GM18867 (cell line): ENCODE measurements around the gene FAM171A1.
"Not testable (repeated sequence)": the region's sequence is repeated elsewhere in the genome, so short reads cannot be mapped to it uniquely, and the experiment has no call there.

Experiments used
- ATAC-seq: cut with Tn5 transposase; IDR thresholded peaks from one replicate; pipeline ENCODE4 v1.9.1; 2021; ENCODE audit warnings: mild to moderate bottlenecking, moderate library complexity; ENCODE audit not compliant: unreplicated experiment

The FAM171A1 gene

DNA sequence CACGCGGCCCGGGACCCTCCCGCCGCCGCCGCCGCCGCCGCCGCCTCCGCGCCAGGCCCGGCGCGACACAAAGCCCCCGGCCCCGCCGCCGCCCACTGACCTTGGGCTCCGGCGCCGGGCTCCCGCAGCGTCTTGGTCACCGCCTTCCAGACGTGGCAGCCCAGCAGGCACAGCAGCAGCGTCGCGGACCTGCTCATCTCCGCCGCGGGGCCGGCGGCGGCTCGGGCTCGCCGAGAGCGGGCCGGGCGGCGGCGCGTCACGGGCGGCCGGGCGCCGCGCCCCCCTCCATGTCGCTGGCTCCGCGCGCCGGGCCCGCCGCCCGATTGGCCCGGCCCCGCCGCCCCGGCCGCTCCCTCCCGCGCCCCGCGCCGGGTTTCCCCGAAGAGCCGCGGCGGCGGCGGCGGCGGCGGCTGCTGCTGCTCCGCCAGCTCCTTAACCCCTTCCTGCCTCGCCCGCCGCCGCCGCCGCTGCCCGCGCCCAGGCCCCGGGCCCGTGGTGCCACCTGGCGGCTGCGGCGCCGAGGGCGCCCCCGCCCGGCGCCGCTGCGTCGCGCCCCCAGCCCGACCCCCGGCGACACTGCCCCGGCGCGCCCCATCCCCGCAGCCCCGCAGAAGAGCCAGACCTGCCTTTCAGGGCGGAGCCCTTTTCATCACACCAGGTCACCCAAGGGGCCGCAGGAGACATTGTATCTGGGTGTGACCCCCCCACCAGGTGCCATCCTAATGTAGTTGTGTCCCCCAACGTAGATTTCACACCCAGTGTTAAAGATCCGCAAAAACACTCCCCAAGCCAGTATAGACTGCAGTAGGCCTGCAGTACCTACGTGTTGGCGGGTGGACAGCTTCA, at the start of gene FAM171A1:
FAM171A1 (minus strand) TSS at position 434 of the 846 bp plus-strand sequence; CDS start at position 197, 237 bp downstream.
- peak; percentile 57 for ATAC-seq

DNA sequence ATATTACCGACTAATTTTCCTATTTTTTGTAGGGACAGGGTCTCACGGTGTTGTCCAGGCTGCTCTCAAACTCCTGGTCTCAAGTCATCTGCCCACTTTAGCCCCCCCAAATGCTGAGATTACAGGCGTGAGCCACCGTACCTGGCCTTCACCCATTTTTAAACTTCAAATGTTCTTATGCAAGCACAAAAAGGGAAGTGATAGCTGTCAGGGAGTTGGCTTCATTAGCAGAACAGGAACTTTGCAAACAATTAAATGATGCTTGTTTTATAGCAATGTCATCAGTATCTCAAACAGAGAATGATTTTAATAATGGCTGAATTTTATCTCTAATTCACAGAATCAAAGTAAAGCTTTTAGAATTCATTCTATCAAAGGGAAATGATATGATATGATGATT, 49.8 kb upstream of the FAM171A1 start:
- no peak for ATAC-seq

DNA sequence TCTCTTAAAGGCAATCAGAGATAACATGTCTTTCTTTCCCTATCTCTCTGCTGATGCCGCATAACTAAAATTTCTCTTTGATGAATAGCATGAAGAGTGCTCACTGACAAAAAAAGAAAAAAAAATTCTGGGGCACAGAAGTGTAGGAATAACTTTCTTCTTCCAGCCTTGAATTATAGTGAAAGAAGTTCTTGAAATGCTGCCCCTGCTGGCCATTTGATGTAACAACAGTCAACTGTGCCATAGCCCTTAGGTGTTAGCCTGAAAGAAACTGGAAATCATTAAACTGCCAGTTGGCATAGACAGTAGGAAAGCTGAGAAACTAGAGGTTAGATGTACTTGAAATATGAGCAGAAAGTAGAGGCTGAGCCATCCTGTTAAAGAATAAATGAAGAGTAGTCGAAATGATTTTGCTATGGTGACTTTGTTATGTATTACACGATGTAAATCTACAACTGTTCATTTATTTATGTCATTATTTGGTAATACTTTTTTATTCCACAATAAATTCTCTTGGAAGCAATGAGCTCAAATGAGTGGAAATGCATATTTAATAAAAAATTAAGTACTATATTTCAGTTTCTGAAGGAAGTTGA, 48.3 kb upstream of the FAM171A1 start:
- ATAC-seq = peak; percentile 62

DNA sequence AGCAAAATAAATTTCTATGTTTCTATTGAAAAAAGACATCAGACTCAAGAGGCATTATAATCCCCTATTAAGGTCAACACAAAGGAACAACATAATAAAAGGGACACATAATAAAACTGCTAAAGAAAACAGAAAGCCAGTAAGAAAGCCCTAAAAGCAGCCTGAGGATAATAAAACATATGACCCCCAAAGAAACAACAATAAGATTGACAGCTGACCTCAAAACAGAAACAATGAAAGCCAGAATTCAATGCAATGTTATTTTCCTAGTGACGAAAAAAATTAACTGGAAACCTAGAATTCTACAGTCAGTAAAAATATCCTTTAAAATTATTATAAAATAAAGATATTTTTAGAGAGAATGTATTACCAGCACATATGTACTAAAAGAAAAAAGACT, 44.9 kb upstream of the FAM171A1 start:
- no peak for ATAC-seq

DNA sequence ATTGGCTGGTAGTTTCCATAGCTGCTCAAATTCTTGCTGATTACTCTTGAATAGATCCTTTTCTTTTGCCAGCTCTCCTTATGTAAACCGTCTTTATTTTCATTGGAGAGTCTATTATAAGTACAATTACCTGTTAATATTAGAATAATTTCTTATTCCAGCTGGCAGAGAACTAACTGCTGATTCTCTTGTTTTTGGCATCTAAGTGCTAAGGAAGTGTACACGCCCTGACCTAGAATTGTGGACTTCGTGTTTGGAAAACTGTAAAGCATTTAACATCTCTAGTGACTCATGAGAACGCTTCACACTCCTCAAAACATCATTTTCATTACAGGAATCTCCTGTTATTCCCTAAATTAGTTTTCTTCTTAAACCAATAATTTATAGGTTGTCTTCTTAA, 39.9 kb upstream of the FAM171A1 start:
- no peak for ATAC-seq

DNA sequence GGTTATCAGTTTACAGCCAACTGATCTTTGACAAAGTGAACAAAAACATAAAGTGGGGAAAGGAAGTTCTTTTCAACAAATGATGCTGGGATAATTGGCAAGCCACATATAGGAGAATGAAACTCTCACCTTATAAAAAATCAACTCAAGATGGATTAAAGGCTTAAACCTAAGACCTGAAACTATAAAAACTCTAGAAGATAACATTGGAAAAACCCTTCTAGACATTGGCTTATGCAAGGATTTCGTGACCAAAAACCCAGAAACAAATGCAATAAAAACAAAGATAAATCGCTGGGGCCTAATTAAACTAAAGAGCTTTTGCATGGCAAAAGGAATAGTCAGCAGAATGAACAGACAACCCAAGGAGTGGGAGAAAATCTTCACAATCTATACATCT, 38.3 kb upstream of the FAM171A1 start:
- ATAC-seq = not testable (repeated sequence)

DNA sequence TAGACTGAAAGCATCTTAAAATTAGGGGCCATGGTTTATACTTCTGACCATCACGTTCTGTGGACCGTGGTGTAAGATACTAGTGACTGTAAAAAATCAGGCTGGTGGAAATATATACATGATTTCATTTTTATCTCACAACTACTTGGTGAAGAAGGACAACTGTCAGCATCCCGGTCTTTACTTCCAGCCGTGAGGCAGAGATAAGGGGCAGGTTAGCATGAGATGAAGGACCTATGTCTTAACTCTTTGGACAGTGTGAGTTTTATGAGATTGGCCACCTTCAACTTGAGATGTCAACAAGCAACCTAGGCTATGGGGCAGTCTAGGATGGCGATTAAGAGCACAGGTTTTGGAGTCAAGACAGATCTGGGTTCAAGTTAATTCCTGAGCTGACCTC, 37.5 kb upstream of the FAM171A1 start:
- no peak for ATAC-seq

DNA sequence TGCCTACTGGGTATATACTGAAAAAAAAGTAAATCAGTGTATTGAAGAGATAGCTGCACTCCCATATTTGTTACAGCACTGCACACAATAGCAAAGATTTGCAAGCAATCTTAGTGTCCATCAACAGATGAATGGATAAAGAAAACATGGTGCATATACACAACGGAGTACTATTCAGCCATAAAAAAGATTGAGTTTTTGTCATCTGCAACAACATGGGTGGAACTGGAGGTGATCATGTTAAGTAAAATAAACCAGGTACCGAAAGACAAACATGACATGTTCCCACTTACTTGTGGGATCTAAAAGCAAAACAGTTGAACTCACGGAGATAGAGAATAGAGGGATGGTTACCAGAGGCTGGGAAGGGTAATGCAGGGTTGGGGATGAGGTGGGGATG, 34.2 kb upstream of the FAM171A1 start:
- no peak for ATAC-seq

DNA sequence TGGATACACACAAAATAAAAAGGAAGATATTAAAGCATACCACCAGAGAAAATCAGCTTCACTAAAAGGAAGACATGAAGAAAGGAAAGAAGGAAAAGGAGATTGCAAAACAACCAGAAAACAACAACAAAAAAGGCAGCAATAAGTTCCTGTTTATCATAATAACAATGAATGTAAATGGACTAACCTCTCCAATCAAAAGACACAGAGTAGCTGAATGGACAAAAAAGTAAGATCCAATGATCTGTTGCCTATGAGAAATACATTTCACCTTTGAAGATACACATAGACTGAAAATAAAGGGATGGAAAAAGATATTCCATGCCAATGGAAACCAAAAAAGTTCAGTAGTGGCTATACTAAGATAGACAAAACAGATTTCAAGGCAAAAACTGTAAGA, 30.3 kb upstream of the FAM171A1 start:
- no peak for ATAC-seq

DNA sequence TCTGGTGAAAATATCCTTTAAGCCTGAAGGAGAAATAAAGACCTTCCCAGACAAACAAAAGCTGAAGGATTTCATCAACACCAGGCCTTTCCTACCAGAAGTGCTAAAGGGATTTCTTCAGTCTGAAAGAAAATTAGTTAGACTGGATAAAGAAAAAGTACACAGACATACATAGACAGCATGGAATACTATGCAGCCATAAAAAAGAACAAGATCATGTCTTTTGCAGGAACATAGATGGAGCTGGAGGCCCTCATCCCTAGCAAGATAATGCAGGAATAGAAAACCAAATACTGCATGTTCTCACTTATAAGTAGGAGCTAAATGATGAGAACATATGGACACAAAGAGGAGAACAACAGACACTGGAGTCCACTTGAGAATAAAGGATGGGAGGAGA, 29.4 kb upstream of the FAM171A1 start:
- ATAC-seq = not testable (repeated sequence)

DNA sequence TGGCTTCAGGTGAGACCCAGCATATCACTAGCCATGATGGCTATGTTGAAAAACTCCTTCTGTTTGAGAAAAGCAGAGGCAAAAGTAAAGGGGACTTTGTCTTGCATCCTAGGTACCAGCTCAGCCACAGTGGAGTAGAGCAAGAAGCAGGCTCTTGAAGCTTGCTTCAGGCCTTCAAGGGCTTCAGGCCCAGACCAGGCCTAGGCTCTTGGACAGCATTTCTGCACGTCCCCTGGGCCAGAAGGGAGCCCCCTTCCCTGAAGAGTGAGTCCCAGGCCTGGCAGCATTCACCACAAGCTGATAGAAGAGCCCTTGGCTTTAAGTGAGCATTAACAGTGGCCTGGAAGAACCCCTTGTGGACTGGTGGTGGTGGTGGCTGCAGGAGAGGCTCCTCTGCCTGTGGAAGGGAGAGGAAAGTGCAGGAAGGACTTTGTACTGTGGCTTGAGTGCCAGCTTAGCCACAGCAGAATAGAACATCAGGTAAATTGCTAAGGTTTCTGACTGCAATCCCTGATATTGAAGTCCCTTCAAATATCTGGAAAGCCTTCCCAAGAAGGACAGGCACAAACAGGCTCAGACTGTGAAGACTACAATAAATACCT, 28.1 kb upstream of the FAM171A1 start:
- ATAC-seq = no peak

DNA sequence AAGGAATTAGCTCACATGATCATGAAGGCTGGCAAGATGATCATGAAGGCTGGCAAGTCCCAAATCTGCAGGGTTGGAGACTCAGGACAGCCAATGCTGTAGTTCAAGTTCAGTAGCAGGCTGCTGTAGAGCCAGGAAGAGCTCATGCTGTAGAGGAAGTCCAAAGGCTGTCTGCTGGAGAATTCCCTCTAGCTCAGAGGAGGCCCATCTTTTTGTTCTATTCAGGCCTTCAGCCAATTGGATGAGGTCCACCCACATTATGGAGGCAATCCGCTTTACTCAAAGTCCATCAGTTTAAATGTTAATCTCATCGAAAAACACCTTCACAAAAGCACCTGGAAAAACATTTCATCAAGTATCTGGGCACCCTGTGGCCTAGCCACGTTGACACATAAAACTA, 24.8 kb upstream of the FAM171A1 start:
- ATAC-seq = no peak

DNA sequence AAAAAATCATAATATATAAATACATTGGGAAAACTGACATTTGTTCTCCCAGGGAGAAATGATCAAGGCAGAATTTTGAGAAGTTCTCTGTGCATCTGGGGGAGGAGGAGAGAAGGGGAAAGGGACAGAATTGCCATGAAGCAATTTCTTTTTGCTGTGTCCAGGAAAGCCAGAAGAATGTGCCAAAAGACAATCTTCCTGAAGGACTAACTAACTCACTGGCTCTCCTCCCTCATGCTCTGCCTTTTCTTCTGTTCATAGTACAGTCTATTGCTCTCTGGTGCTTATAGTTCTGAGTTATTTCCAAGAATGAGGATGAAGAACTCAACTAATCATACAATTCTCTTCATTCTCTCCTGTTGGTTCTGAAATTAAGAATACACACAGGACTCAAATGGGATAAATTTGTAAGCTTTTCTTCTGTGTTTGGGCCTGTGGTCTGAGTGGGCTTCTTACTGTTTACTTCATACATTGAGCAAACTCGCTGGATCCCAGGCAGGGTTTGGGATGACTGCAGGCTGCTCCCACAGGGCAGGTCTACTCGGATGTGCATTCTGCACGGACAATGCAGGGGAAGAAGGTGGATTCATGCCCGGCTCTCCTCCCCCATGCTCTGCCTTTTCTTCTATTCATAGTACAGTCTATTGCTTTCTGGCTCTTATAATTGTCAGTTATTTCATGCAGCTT, 22.2 kb upstream of the FAM171A1 start:
- no peak for ATAC-seq

DNA sequence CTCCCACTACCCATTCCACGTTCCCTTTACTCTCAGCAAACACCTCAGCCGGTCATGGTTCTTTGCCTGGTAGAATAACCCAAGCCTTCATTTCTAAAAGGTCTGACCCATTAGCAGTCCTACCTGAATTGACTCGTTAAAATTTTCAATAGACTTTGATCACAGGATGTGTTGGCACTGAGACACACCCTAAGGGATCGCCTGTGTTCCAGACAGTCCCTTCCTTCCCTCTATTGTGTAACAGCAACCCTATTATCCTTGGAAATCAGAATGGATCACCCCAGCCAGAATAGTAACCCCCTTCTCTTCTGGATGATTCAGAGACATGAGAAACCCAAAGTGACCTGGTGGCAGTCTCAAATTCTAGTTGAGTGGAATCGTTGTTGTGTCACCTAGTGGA, 20.4 kb upstream of the FAM171A1 start:
- ATAC-seq = no peak

DNA sequence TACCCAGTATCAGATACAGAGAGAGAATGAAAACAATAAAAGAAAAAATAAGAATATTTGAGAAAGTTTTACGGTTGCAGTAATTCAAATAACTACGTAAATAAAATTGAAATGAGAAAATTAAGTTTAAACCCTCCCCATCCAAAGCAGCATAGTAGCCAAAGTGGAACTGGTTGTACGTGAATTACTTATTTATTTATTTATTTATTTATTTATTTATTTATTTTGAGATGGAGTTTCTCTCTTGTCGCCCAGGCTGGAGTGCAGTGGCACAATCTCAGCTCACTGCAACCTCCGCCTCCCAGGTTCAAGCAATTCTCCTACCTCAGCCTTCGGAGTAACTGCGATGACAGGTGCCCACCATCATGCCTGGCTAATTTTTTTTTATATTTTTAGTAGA, 17.1 kb upstream of the FAM171A1 start:
- ATAC-seq = not testable (repeated sequence)

DNA sequence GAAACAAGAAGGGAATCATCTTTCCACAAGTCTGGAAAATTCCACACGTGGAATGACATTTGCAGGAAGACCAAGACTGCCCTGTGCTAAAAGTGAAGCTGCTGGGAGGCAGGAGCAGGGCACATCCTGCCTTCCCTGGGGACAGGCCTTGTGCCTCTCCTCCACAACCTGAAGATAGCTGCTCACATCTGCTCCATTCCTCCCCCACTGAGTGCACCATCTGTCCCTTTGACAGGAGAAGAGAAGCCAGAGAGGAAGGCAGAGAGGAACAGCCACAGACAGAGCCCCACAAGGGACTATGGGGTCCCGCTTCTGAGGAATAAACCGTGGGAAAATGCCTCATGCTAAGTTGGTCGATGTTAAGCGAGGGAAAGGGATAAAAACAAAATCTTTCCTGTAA, 15.9 kb upstream of the FAM171A1 start:
- no peak for ATAC-seq

DNA sequence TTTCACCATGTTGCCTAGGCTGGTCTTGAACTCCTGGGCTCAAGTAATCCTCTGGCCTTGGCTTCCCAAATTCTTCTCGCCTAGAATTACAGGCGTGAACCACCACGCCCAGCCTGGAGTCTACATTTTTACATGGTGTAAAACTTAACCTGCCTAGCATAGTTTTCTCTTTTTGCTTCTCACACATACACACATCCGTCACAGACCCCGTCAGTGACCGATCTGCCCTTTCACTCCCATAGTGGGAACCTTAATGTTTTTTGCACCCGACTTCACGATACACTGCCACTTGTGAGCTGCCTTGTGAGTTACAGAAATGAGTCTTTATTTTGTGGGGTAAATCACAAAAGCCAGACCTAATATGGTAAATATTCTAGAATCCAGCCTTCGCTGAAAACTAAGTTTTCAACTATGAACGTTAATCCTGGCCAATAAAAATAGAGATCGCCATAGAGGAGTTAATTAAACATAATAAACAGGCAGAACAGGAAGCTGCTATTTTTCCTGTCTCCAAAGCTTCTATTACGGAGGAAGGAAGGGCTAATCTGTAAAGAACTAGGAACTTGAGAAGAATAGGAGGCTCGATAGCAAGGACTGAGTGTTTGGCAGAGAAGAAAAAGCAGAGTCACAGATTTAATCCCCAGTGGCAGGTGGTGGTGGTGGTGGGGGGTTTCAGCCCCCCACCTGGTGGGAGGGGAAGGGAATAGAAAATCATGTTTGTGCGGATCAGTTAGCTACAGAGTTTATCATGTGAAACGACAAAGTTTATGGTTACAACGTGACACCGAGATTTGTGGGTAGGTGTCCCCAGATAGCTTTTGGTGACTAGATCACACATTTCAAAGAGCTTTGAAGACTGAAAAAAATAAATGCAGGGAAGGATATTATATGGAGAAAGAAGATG, 14.7 kb upstream of the FAM171A1 start:
- no peak for ATAC-seq

DNA sequence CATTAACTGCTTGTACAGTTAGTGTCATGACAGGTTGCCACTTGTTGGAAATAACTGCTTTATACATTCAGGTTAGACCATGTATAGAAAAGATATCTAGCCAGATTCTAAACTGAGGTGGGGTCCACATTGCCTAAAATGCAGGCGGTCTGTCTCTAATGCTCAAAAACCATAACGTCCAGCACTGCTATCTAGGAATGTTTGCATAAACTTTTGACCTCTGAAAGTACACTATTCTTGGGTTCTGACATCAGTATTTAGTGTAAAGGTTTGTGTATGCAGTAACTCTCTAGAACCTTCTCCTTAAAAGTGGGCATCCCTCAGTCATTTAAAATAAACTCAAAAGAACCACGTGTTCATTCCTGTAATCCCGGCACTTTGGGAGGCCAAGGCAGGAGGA, 10.3 kb upstream of the FAM171A1 start:
- no peak for ATAC-seq

DNA sequence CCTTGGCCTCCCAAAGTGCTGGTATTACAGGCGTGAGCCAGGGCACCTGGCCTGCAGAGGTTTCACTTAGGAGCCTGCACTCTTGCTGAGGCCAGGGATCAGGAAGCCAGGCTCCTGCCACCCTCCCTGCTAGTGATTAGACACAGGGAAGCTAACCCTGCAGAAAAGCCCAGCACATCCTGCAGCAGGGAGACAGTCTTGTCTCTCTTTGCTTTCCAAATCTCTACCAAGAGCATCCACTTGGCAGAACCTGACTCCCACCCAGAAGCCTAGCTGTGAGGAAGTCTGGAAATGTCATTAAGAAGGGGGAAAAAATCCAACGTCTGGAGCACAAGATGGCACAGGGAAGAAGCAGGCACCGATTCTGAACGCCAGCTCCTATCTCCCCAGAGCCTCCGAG, 8.0 kb upstream of the FAM171A1 start:
- no peak for ATAC-seq

DNA sequence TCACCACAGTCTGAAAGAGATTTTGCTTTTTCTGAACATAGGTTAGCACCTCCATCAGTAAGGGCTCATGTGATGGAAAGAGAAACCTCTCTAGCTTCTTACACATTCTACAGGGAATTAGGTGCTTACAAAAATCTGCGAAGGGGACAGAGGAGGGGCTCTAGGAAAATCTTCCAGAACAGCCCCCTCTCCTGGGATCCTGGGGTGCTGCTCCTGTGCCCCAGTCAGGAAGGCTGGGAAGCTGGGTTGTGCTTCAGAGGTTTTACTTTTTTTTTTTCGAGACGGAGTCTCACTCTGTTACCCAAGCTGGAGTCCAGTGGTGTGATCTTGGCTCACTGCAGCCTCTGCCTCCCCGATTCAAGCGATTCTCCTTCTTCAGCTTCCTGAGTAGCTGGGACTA, 7.5 kb upstream of the FAM171A1 start:
- no peak for ATAC-seq

DNA sequence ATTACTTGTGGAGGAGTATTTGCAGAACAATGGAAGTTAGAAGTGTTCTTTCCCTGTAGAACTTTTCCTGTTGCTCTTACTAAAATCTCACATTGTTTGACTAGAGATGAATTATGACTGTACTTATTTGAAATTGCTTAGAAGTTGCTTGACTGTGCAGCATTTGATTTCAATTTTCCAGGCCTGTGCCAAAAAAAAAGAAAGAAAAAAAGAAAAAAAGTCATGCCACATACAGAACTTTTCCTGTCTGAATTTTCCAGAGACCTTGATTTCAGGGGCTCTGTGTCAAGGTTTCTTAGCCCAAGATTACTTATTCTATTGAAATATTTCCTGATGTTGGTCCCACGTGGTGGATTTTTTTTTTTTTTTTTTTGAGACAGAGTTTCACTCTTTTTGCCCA, 3.5 kb upstream of the FAM171A1 start:
- no peak for ATAC-seq
